SK-N-SH (cell line): ENCODE data around the gene KRTAP3-2. TPM values are rescaled to one million over a fixed set of nuclear protein-coding genes. Genes with fewer than 3 reads are reported as not detected.

Source experiments
- CTCF ChIA-PET: fragments of 300-600, 350-600 bp; formaldehyde crosslinking; extraction: SDS; loops from one replicate; lab custom pipeline; 2021; lab: Yijun Ruan, JAX
- POLR2A ChIA-PET: fragments of 350-600 bp; sonication (Branson Sonifier 250); formaldehyde crosslinking; extraction: SDS; loops from one replicate; lab custom pipeline; 2020; ENCODE audit warnings: antibody characterized with exemption, inconsistent platforms; lab: Yijun Ruan, JAX
- DNase-seq: peaks from one replicate; pipeline ENCODE4 v3.0.0; 2012
- H2AFZ ChIP-seq: fragments of 200-600 bp; sonication (generic); 2 replicates; pipeline ENCODE4 v1.8.1; 2016; ENCODE audit warnings: antibody characterized with exemption, mild to moderate bottlenecking, low read depth
- H3F3A ChIP-seq: fragments of 200-600 bp; sonication (generic); replicated peaks from 2 replicates; pipeline ENCODE3; 2016; ENCODE audit warnings: antibody characterized with exemption, mild to moderate bottlenecking; ENCODE audit not compliant: insufficient read depth
- H3K27ac ChIP-seq, 2 experiments: fragments of 200-500 bp in 1 of 2; fragments of 200-600 bp in 1 of 2; sonication (Bioruptor generic) in 1 of 2; sonication (generic), shearing (Covaris generic) in 1 of 2; 2 replicates each; pipeline versions ENCODE4 v1.5.1 to v1.6.1; 2014 to 2016; ENCODE audit warnings: low read depth in 2 of 2, inconsistent platforms in 1 of 2, low read length in 1 of 2, mild to moderate bottlenecking in 1 of 2, mixed read lengths in 1 of 2
- H3K27me3 ChIP-seq: fragments of 200-600 bp; sonication (generic), shearing (Covaris generic); 2 replicates; pipeline ENCODE4 v1.6.1; 2016; ENCODE audit warnings: mixed run types; ENCODE audit not compliant: insufficient read depth
- H3K36me3 ChIP-seq, 2 experiments: fragments of 200-500 bp in 1 of 2; fragments of 200-600 bp in 1 of 2; sonication (Bioruptor generic) in 1 of 2; sonication (generic) in 1 of 2; replicated peaks in 1 of 2; 2 replicates each; pipeline versions ENCODE3 to v1.5.1; 2014 to 2016; ENCODE audit warnings: low read length in 1 of 2, mild to moderate bottlenecking in 1 of 2; ENCODE audit not compliant: insufficient read depth in 2 of 2, control insufficient read depth in 1 of 2
- H3K4me1 ChIP-seq, 2 experiments: fragments of 200-500 bp in 1 of 2; fragments of 200-600 bp in 1 of 2; sonication (Bioruptor generic) in 1 of 2; sonication (generic), shearing (Covaris generic) in 1 of 2; 2 replicates each; pipeline versions ENCODE4 v1.5.1 to v1.6.1; 2014 to 2016; ENCODE audit warnings: low read depth in 1 of 2, low read length in 1 of 2, mixed run types in 1 of 2; ENCODE audit not compliant: insufficient read depth in 2 of 2, control insufficient read depth in 1 of 2
- H3K4me2 ChIP-seq: fragments of 200-600 bp; sonication (generic), shearing (Covaris generic); 2 replicates; pipeline ENCODE4 v1.6.1; 2017; ENCODE audit warnings: mixed run types
- H3K4me3 ChIP-seq, 2 experiments: fragments of 200-500 bp in 1 of 2; fragments of 200-600 bp in 1 of 2; sonication (Bioruptor generic) in 1 of 2; sonication (generic), shearing (Covaris generic) in 1 of 2; 2 replicates each; pipeline versions ENCODE4 v1.5.1 to v1.8.1; 2014 to 2016; ENCODE audit warnings: low read depth in 2 of 2, inconsistent platforms in 1 of 2, low read length in 1 of 2, mild to moderate bottlenecking in 1 of 2, mixed read lengths in 1 of 2, moderate library complexity in 1 of 2
- H3K79me2 ChIP-seq: fragments of 200-600 bp; sonication (generic); 2 replicates; pipeline ENCODE4 v1.8.1; 2017; ENCODE audit warnings: mild to moderate bottlenecking; ENCODE audit not compliant: insufficient read depth
- H3K9ac ChIP-seq: fragments of 200-600 bp; sonication (generic); 2 replicates; pipeline ENCODE4 v1.6.1; 2017; ENCODE audit warnings: mixed run types
- H3K9me2 ChIP-seq: fragments of 200-600 bp; sonication (generic); 2 replicates; pipeline ENCODE4 v1.6.1; 2017; ENCODE audit warnings: mixed run types
- H3K9me3 ChIP-seq: fragments of 200-600 bp; sonication (generic); 2 replicates; pipeline ENCODE4 v1.6.1; 2017; ENCODE audit warnings: mixed run types, mild to moderate bottlenecking, moderate library complexity
- H4K20me1 ChIP-seq: fragments of 200-600 bp; sonication (generic); 2 replicates; pipeline ENCODE4 v1.6.1; 2017; ENCODE audit warnings: mild to moderate bottlenecking, mixed run types; ENCODE audit not compliant: insufficient read depth
- CTCF ChIP-seq: fragments of 200-600 bp; sonication (generic); IDR thresholded peaks from 2 replicates; pipeline ENCODE4 v1.6.1; 2017; ENCODE audit warnings: antibody characterized with exemption, mild to moderate bottlenecking, moderate library complexity
- EZH2phosphoT487 ChIP-seq: fragments of 200-600 bp; sonication (generic); IDR thresholded peaks from 2 replicates; pipeline ENCODE4 v1.6.1; 2017; ENCODE audit warnings: low read depth, mixed run types, mild to moderate bottlenecking, antibody characterized with exemption, moderate library complexity, borderline replicate concordance
- FOSL2 ChIP-seq: IDR thresholded peaks from 2 replicates; pipeline ENCODE4 v1.4.0; 2012; ENCODE audit warnings: low read depth, mild to moderate bottlenecking, moderate library complexity, borderline replicate concordance
- FOXJ3 ChIP-seq: sonication (generic); formaldehyde crosslinking; IDR thresholded peaks from 2 replicates; pipeline ENCODE4 v1.5.1; 2020; ENCODE audit warnings: mild to moderate bottlenecking, missing genetic modification reagents
- FOXM1 ChIP-seq: IDR thresholded peaks from 2 replicates; pipeline ENCODE4 v1.4.0; 2012; ENCODE audit warnings: low read depth, mild to moderate bottlenecking
- IRF3 ChIP-seq: fragments of 150-350 bp; IDR thresholded peaks from 2 replicates; pipeline ENCODE4 v1.6.1; 2016; ENCODE audit warnings: mild to moderate bottlenecking, low read depth, low read length
- MAX ChIP-seq: IDR thresholded peaks from 2 replicates; pipeline ENCODE4 v1.4.0; 2012; ENCODE audit warnings: low read depth
- MEF2A ChIP-seq: IDR thresholded peaks from 2 replicates; pipeline ENCODE4 v1.4.0; 2012; ENCODE audit warnings: low read depth, borderline replicate concordance
- MXI1 ChIP-seq: IDR thresholded peaks from 2 replicates; pipeline ENCODE4 v1.6.1; 2012; ENCODE audit warnings: mild to moderate bottlenecking, low read depth, low read length, improper control_type of control experiment
- NFIC ChIP-seq: IDR thresholded peaks from 2 replicates; pipeline ENCODE4 v1.4.0; 2012; ENCODE audit warnings: borderline replicate concordance
- NRF1 ChIP-seq: IDR thresholded peaks from 2 replicates; pipeline ENCODE4 v1.6.1; 2012; ENCODE audit warnings: low read depth, mild to moderate bottlenecking, low read length
- POLR2AphosphoS5 ChIP-seq: IDR thresholded peaks from 2 replicates; pipeline ENCODE4 v1.6.1; 2012; ENCODE audit warnings: low read depth, low read length
- RAD21 ChIP-seq: IDR thresholded peaks from 2 replicates; pipeline ENCODE4 v1.6.1; 2012; ENCODE audit warnings: mild to moderate bottlenecking, low read length
- RCOR1 ChIP-seq: fragments of 150-350 bp; IDR thresholded peaks from 2 replicates; pipeline ENCODE4 v1.6.1; 2017; ENCODE audit warnings: antibody characterized with exemption, low read length
- RFX5 ChIP-seq: IDR thresholded peaks from 2 replicates; pipeline ENCODE4 v1.6.1; 2012; ENCODE audit warnings: mild to moderate bottlenecking, improper control_type of control experiment, low read length
- SIN3A ChIP-seq: IDR thresholded peaks from 2 replicates; pipeline ENCODE4 v1.6.1; 2012; ENCODE audit warnings: low read depth, mild to moderate bottlenecking, low read length, moderate library complexity, borderline replicate concordance
- TCF12 ChIP-seq: IDR thresholded peaks from 2 replicates; pipeline ENCODE4 v1.4.0; 2012
- WGBS: methylation state at CpG from one replicate; pipeline ENCODE4 v1.1.6; 2017; ENCODE audit warnings: low lambda C conversion rate; 5-methylcytosine and 5-hydroxymethylcytosine counted together
- polyA plus RNA-seq, 3 experiments: library from polyadenylated mRNA; depleted of rRNA; stranded (reverse); fragments of >200 nt; gene quantifications; 2 replicates each; pipeline ENCODE4 v1.2.3, GENCODE V29; 2012
- TF ChIP-seq, protein P1 (sequence below): fragments of 150-350 bp; IDR thresholded peaks from 2 replicates; pipeline ENCODE4 v1.6.1; 2017; ENCODE audit warnings: antibody characterized with exemption, low read length, low read depth, borderline replicate concordance
- TF ChIP-seq, protein P2 (sequence below): IDR thresholded peaks from 2 replicates; pipeline ENCODE4; 2012

KRTAP3-2 gene
- polyA plus RNA-seq, 1 of the 3 experiments (the other 2 are of a cell fraction), result not detected

DNA sequence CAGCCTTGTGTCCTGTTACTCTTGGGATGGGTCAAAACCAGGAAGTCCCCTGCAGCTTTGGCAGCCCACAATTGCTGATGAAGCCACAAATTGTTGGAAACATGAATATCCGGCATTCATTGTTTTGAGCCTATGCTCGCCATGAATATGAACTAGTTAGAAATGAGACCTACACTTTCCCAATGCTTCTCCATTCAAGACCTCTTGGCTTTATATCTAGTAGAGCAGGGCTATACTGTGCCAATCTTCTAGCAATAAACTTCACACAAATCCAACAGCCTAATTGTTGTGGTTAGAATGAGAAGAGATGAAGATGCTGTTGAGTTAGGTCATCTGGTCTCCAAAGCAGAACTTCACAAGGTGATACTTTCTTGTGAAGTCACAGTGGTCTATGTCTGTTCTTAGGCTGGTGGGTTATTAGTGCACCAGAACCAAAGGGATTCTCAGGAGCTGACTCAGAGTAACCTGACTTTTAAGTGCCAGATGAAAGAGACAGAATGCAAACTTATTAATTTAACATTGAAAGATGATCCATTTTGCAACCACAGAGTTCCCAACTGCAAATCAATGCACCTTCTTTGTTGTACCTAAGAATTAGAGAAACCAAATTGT lies 48.6 kb downstream of the KRTAP3-2 start (continued):
- TF ChIP-seq MXI1 (no peak), IRF3 (no peak), RFX5 (no peak), SIN3A (no peak)

- Histone ChIP-seq H3K79me2 (no peaks in the 10 kb centered on the region), H3K9me3 (no peaks in the 10 kb centered on the region), H3K9ac (no peak overlapping the region), H3K27ac (no peak overlapping the region), H3K36me3 (no peaks in the 10 kb centered on the region), H3K4me2 (no peak overlapping the region), H3F3A (no peaks in the 10 kb centered on the region), H3K27me3 (peaks cover 49% of the 10 kb centered on the region; the same call in 1 of the 2 replicates), H3K4me3 (no peak overlapping the region), H4K20me1 (no peaks in the 10 kb centered on the region), H3K9me2 (no peaks in the 10 kb centered on the region), H2AFZ (no peak overlapping the region), H3K4me1 (no peaks in the 10 kb centered on the region)
- ChIA-PET CTCF (no interaction called here), POLR2A (no interaction called here)
- WGBS, result 26% methylated on average over 7 of the region's 7 CpGs
- no peak for TF ChIP-seq NRF1
- no peak for TF ChIP-seq MAX
- no peak for TF ChIP-seq TCF12
- no peak for TF ChIP-seq POLR2AphosphoS5
- no peak for TF ChIP-seq MEF2A
- no peak for DNase-seq
Observed at GRCh38 chr17:40950176-40950575, 49.5 kb downstream of the KRTAP3-2 start.

DNA sequence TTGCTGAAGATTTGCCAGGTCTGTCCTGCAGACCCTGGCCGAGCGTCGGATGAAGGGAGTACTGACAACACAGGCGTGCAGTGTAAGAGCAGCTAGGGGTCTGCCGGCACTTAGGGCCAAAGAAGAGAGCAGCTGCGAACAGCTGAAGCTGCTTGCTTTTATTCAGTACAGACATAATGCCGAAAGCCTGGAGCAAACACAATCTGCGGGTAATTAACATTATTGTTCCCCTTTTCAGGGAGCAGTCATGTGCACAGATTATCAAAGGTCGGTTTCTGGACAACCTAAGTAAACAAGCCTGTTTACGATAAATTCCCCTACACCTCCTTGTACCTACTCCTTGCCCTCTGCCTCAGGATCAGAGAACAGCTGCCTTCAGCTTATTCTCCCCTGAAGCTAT lies 50.3 kb downstream of the KRTAP3-2 start:
- peaks cover 52% of the 10 kb centered on the region; the same call in 1 of the 2 replicates for H3K27me3 ChIP-seq
- no peak for DNase-seq
- H3K27ac ChIP-seq, result no peak overlapping the region
- no peaks in the 10 kb centered on the region for H3K4me1 ChIP-seq
- no peak overlapping the region for H3K9ac ChIP-seq
- H3F3A ChIP-seq, result no peaks in the 10 kb centered on the region
- H3K9me2 ChIP-seq, result no peaks in the 10 kb centered on the region
- no peaks in the 10 kb centered on the region for H3K36me3 ChIP-seq
- WGBS, result 17% methylated on average over 10 of the region's 10 CpGs
- no peak overlapping the region for H3K4me3 ChIP-seq
- CTCF ChIA-PET, result interaction anchor here (1.5 kb wide), 1 partner anchor 14 kb away, joined by 6 read pairs; no protein-coding TSS in a partner anchor
- H3K4me2 ChIP-seq, result no peak overlapping the region
- H4K20me1 ChIP-seq, result no peaks in the 10 kb centered on the region
- H2AFZ ChIP-seq, result no peak overlapping the region
- no peaks in the 10 kb centered on the region for H3K79me2 ChIP-seq
- H3K9me3 ChIP-seq, result no peaks in the 10 kb centered on the region
- POLR2A ChIA-PET, result no interaction called here
- TF ChIP-seq RCOR1 (no peak), EZH2phosphoT487 (no peak), RAD21 (no peak), RFX5 (no peak), MAX (no peak), FOXM1 (no peak), NFIC (no peak), FOSL2 (no peak), CTCF (no peak), NRF1 (no peak), FOXJ3 (CRISPR knock-in tag) (no peak), IRF3 (no peak), POLR2AphosphoS5 (no peak)
- TF ChIP-seq, protein P1, sequence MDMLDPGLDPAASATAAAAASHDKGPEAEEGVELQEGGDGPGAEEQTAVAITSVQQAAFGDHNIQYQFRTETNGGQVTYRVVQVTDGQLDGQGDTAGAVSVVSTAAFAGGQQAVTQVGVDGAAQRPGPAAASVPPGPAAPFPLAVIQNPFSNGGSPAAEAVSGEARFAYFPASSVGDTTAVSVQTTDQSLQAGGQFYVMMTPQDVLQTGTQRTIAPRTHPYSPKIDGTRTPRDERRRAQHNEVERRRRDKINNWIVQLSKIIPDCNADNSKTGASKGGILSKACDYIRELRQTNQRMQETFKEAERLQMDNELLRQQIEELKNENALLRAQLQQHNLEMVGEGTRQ, result no peak
- TF ChIP-seq, protein P2, sequence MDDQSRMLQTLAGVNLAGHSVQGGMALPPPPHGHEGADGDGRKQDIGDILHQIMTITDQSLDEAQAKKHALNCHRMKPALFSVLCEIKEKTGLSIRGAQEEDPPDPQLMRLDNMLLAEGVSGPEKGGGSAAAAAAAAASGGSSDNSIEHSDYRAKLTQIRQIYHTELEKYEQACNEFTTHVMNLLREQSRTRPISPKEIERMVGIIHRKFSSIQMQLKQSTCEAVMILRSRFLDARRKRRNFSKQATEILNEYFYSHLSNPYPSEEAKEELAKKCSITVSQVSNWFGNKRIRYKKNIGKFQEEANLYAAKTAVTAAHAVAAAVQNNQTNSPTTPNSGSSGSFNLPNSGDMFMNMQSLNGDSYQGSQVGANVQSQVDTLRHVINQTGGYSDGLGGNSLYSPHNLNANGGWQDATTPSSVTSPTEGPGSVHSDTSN, result no peak
